BJ (cell line): ENCODE results near the gene OR52E2. TPM values are rescaled to one million over a fixed set of nuclear protein-coding genes. Genes with fewer than 3 reads are reported as not detected.

Experiments
- CTCF ChIA-PET: fragments of 350-600 bp; formaldehyde crosslinking; extraction: SDS; loops from one replicate; lab custom pipeline; 2021; ENCODE audit warnings: antibody characterized with exemption, inconsistent platforms; lab: Yijun Ruan, JAX
- POLR2A ChIA-PET: fragments of 300-600 bp; sonication (Branson Sonifier 250); formaldehyde crosslinking; extraction: SDS; loops from one replicate; lab custom pipeline; 2021; ENCODE audit warnings: antibody characterized with exemption; lab: Charles Lee
- DNase-seq: peaks from one replicate; pipeline ENCODE4 v3.0.0-alpha.2; 2011; ENCODE audit warnings: low read depth
- H3K27me3 ChIP-seq: 2 replicates; pipeline ENCODE4 v1.6.0; 2011; ENCODE audit warnings: low read length; ENCODE audit not compliant: control insufficient read depth, insufficient read depth
- H3K36me3 ChIP-seq: 2 replicates; pipeline ENCODE4 v1.5.1; 2011; ENCODE audit warnings: low read length; ENCODE audit not compliant: control insufficient read depth, insufficient read depth
- H3K4me3 ChIP-seq: 2 replicates; pipeline ENCODE4 v1.5.1; 2011; ENCODE audit warnings: low read depth, mild to moderate bottlenecking, control low read depth, low read length
- CTCF ChIP-seq: IDR thresholded peaks from 2 replicates; pipeline ENCODE4 v1.5.1; 2011; ENCODE audit warnings: low read depth, mild to moderate bottlenecking, control low read depth, inconsistent platforms, low read length, moderate library complexity; ENCODE audit not compliant: insufficient read depth
- polyA plus RNA-seq: library from polyadenylated mRNA; depleted of rRNA; stranded (reverse); fragments of >200 nt; gene quantifications from 2 replicates; pipeline ENCODE4 v1.2.3, GENCODE V29; 2011

OR52E2 gene
- polyA plus RNA-seq, 1 experiment = not detected

GRCh38 chr11:5092821-5093585 is 33.6 kb upstream of the OR52E2 start:
- no peak for TF ChIP-seq CTCF
- CTCF ChIA-PET = no interaction called here
- no peaks in the 10 kb centered on the region for H3K36me3 ChIP-seq
- no peak for DNase-seq
- no peaks in the 10 kb centered on the region for H3K27me3 ChIP-seq
- POLR2A ChIA-PET = no interaction called here
- no peak overlapping the region for H3K4me3 ChIP-seq

- no peaks in the 10 kb centered on the region for H3K36me3 ChIP-seq
- no peak for DNase-seq
- H3K4me3 ChIP-seq = no peak overlapping the region
- no peaks in the 10 kb centered on the region for H3K27me3 ChIP-seq
- ChIA-PET CTCF (interaction anchor here (0.6 kb wide), 1 partner anchor 132 kb away, joined by 4 read pairs; no protein-coding TSS in a partner anchor), POLR2A (no interaction called here)
- TF ChIP-seq CTCF = no peak
These were observed 31.2 kb upstream of the OR52E2 start for GRCh38 chr11:5090668-5091067.

- no peak for TF ChIP-seq CTCF
- H3K27me3 ChIP-seq = no peaks in the 10 kb centered on the region
- CTCF ChIA-PET = no interaction called here
- no peak overlapping the region for H3K4me3 ChIP-seq
- POLR2A ChIA-PET = no interaction called here
- H3K36me3 ChIP-seq = no peaks in the 10 kb centered on the region
- no peak for DNase-seq
These were observed 29.1 kb upstream of the OR52E2 start for GRCh38 chr11:5088556-5088955.

GRCh38 chr11:5083602-5084001 is 24.2 kb upstream of the OR52E2 start:
- CTCF ChIA-PET = no interaction called here
- POLR2A ChIA-PET = no interaction called here
- H3K36me3 ChIP-seq = no peaks in the 10 kb centered on the region
- TF ChIP-seq CTCF = no peak
- DNase-seq = no peak
- no peak overlapping the region for H3K4me3 ChIP-seq
- H3K27me3 ChIP-seq = no peaks in the 10 kb centered on the region

GRCh38 chr11:5081405-5081804 is 22.0 kb upstream of the OR52E2 start:
- POLR2A ChIA-PET = no interaction called here

More at GRCh38 chr11:5081405-5081804, 22.0 kb upstream of the OR52E2 start:
- no peaks in the 10 kb centered on the region for H3K36me3 ChIP-seq
- H3K4me3 ChIP-seq = no peak overlapping the region
- no peak for TF ChIP-seq CTCF
- no peak for DNase-seq
- H3K27me3 ChIP-seq = no peaks in the 10 kb centered on the region
- CTCF ChIA-PET = no interaction called here
